ENCODE data around the gene EDEM3.
"Not testable (repeated sequence)": the region's sequence is repeated elsewhere in the genome, so short reads cannot be mapped to it uniquely, and the experiment has no call there.

EDEM3 gene

GRCh38 chr1:184734980-184735379, 19.7 kb downstream of the EDEM3 start:
- no peak for DNase-seq (ENCODE audit: low spot score)

GRCh38 chr1:184724843-184725242, 29.8 kb downstream of the EDEM3 start:
- DNase-seq (ENCODE audit: low spot score), result no peak

- no peak for DNase-seq (ENCODE audit: low spot score)
These were observed 38.5 kb downstream of the EDEM3 start for GRCh38 chr1:184716158-184716557.

GRCh38 chr1:184709418-184709817, 45.2 kb downstream of the EDEM3 start:
- no peak for DNase-seq (ENCODE audit: low spot score)

GRCh38 chr1:184708084-184708676, 46.5 kb downstream of the EDEM3 start:
- DNase-seq (ENCODE audit: low spot score), result no peak

DNA sequence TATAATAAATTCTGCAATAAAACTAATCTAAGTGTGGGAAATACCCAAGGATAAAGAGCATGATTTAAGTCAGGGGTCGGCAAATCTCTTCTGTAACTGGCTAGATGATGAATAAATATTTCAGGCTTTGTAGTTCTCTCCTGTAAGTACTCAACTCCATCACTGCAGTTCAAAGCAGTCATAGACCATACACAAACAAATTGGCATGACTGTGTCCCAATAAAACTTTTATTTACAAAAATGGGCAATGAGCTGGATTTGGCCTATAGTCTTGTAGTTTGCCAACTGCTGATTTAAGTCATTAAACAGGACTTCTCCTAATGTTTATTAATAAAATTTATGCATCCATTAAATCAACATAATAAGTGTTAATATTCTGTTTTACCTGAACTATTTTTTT, 49.4 kb downstream of the EDEM3 start:
- DNase-seq (ENCODE audit: low spot score), result no peak

DNA sequence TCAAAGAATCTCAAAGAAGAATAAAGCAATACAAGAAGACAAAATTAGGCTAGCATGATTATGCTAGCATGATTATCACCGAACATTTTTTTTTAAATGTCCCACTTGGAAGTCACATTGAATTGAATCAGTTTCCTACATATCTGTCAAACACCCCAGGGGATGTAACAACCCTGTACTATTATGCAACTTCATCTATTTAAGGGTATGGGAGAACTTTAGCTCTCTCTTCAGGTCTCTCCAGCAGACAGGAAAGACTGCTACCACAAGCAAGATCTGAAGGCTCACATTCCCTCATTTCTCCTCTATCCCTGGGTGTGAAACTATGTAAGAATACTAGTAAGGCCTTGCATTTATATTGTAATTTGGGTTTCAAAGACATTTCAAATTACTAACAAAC, 52.8 kb downstream of the EDEM3 start:
- no peak for DNase-seq (ENCODE audit: low spot score)

DNA sequence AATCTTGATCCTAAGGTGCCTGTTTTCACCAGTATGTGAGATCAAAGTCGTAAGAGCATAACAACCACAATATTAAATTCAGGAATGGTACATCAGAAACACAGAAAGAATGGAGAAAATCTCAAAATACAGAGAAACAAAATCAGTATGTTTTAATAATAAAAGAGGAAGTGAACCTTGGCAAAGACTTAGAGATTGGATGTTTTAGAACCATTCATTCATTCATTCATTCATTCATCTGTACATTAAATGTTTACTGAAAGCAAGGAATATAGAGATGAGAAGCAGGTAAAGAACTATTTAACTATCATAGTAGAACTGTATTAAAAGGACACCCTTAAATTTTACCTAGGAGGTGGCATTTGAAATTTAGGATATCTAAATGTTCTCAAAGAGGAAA, 55.7 kb downstream of the EDEM3 start:
- no peak for DNase-seq (ENCODE audit: low spot score)

DNA sequence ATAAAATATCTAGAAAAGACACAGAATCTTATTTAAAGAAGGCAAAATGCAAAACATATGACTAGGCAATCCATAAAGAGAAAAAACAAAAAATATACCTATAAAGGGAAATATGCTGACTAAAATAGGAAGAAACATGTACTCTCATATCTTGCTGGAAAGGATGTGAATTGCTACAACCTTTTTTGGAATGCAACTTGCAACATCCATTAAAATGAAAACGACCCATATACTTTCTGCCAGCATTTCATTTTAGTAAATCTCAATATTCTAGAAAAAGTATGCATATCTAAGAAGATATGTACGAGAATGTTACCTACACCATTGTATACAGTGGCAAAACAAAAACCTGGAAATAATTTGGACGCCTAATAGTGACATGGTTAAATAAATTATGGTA, 56.6 kb downstream of the EDEM3 start:
- no peak for DNase-seq (ENCODE audit: low spot score)

DNA sequence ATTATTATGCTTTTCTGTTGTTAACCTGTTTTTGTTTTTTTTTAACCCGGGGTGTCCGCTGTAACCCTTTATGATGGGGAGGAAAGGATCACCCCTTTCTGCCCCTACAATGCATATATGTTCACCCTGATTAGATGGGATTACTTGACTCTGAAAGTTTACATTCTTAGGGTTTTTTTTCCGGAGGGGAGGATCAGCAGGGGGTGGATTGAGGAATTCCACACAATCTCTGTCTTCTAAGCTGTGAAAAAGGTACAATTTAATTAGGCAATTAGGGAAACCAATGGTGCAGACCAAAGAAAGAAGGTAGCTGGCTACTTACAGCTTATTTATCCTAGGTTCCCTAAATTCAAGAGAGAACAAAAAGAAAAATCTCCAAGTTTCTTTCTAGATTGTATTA, 58.3 kb downstream of the EDEM3 start:
- DNase-seq (ENCODE audit: low spot score), result no peak

- no peak for DNase-seq (ENCODE audit: low spot score)
These were observed 59.6 kb downstream of the EDEM3 start for GRCh38 chr1:184695023-184695422.

DNA sequence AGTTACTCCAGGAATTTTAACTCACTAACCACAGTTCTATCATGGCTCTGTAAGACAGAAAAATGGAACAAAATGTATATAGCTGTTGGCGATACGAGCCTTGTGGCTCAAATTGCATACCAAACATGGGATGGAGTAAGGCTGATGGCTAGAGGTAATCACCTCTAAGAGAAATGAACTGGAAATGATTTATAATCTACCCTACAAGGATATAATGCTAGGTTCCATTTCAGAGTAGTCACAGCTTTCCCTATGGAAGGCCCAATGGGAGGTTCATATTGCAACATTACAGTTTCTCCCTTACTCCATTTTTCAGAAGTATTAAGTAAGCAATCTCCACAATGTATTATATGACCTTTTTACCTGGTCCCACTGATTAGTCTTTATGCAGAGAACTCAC, 61.6 kb downstream of the EDEM3 start:
- no peak for DNase-seq (ENCODE audit: low spot score)

- peak; percentile 69 for DNase-seq (ENCODE audit: low spot score)
These were observed 62.8 kb downstream of the EDEM3 start for GRCh38 chr1:184691719-184692324.

- DNase-seq (ENCODE audit: low spot score), result no peak
These were observed 68.1 kb downstream of the EDEM3 start for GRCh38 chr1:184686540-184686939.

DNA sequence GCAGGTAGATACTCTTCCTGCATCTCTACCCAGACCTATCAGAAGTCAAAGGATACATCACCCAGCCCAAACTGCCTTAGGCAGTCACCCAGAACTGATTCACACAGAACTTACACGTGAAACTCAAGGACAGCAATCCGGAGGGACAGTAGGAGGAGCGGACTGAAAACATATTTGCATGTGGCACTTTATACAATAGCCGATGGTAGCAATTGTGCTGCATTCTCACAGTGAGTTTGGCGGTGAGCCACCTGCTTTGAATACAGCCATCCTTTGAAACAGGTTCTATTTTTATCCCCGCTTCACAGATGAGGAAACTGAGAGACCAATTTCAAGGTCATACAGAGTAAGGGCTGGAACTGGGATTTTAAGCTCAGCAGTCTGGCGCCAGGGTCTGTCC, 69.5 kb downstream of the EDEM3 start:
- no peak for DNase-seq (ENCODE audit: low spot score)

DNA sequence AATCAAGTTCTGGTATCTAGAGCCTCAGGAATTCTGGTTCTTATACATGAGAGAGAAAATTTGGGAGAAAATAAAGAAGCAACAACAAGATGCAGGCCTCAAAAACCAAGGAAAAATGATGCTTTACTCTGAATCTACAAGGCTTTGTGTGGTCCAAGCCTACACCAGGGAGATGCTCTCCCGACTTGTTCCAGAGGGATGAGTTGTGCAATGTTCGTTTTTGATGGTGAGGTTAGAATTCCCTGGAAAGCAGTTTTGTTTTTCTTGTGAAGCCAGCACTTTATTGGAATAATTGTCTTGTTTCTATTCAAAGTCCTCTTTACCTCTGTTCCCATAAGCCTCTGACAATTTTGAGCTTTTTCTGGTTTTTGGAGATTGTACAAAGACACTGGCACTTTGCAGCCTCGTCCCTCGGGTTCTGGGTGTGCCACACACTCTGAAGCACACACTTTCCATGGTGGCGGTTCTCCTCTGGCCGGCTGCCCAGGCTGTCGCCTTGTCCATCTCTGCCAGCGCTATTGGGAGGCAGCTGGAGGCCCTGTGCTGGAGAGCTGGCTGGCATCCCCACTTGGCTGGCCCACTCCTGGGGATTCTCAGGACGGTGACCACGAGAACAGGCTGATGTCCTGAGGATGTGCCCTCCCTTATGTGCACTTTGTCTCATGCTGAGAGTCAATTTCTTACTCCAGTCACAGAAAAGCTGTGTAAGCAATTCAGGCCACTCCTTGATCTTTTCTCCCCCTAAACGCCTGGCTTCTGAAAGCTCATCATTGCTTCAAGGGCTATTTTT, 70.2 kb downstream of the EDEM3 start:
- DNase-seq (ENCODE audit: low spot score), result no peak

GRCh38 chr1:184682956-184683355, 71.7 kb downstream of the EDEM3 start:
- DNase-seq (ENCODE audit: low spot score), result no peak

GRCh38 chr1:184680611-184681225, 73.9 kb downstream of the EDEM3 start:
- DNase-seq (ENCODE audit: low spot score), result not testable (repeated sequence)

GRCh38 chr1:184679472-184679871, 75.2 kb downstream of the EDEM3 start:
- not testable (repeated sequence) for DNase-seq (ENCODE audit: low spot score)

DNA sequence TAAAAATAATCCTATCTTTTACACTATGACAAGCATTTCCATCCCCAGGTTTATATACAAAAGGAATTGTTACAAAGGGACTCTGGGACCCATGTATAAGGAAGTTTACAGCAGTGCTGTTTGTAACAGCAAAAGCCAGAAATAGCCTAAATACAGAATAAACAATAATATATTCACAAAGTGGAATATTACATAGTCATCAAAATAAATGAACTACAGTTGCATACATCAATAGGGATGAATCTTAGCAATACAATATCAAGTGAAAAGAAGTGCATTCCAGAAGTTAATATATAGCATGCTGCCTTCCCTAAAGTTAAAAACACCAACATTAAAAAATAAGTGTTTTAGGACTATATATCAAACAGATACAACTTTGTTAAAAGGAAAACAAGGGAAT, 77.3 kb downstream of the EDEM3 start:
- no peak for DNase-seq (ENCODE audit: low spot score)

- no peak for DNase-seq (ENCODE audit: low spot score)
These were observed 81.4 kb downstream of the EDEM3 start for GRCh38 chr1:184673305-184673704.

DNA sequence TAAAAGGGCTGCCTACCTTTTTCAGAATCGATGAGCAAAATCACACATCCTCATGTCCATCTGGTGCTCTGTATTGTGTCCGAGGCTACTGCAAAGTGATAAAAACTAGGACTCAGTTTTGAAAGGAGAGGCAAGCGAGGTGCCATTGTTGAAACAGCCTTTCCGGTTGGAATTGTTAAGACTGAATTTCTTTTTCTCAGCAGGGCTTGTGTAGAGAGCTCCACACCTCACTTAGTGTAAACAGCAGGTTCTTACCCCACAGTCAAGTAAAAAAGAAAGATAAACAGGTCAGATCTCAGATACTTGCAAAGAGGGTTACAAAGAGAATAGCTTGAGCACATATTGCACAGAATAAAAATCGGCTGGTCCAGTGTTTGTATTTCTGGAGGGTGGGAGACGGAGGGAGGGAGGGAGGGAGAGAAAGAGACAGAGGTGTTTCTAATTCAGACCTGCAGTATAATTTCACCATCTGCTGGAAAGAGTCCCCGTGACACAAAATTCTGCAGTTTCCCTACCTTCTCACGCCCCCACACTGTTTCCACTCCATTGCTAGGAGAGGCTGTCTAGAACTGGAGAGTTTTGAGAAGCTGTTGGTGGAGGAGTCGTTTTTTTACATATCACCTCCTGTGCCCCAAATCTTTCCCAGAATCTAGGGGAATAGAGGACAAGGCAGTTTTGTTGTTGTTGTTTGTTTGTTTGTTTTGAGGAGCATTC, 82.5 kb downstream of the EDEM3 start:
- DNase-seq (ENCODE audit: low spot score), result no peak
